Hepatocyte (in vitro differentiated cells): ENCODE measurements around the gene GRIN3B. TPM values are rescaled to one million over a fixed set of nuclear protein-coding genes. Genes with fewer than 3 reads are reported as not detected.
A peak's percentile ranks its signal among the peaks of the same experiment; 100 is the strongest.

Source experiments
- DNase-seq: peaks from one replicate; pipeline ENCODE4 v3.0.0-alpha.2; 2016; ENCODE audit warnings: low spot score
- H2AFZ ChIP-seq: fragments of 200-600 bp; sonication (generic); 2 replicates; pipeline ENCODE4 v1.6.0; 2016; ENCODE audit warnings: antibody characterized with exemption, mild to moderate bottlenecking
- H3K27ac ChIP-seq: fragments of 200-600 bp; sonication (generic); 2 replicates; pipeline ENCODE4 v1.5.1; 2016; ENCODE audit warnings: mild to moderate bottlenecking
- H3K27me3 ChIP-seq: fragments of 200-600 bp; sonication (generic); 2 replicates; pipeline ENCODE4 v1.6.1; 2016
- H3K36me3 ChIP-seq: fragments of 200-600 bp; sonication (generic); replicated peaks from 2 replicates; pipeline ENCODE4 v1.5.1; 2016; ENCODE audit warnings: low read depth; ENCODE audit not compliant: insufficient read depth
- H3K4me1 ChIP-seq: fragments of 200-600 bp; sonication (generic); 2 replicates; pipeline ENCODE4 v1.5.1; 2016; ENCODE audit warnings: mild to moderate bottlenecking, moderate library complexity; ENCODE audit not compliant: insufficient read depth
- H3K4me2 ChIP-seq: fragments of 200-600 bp; sonication (generic); 2 replicates; pipeline ENCODE4 v1.6.0; 2016
- H3K4me3 ChIP-seq: fragments of 200-600 bp; sonication (generic); 2 replicates; pipeline ENCODE4 v1.5.1; 2016; ENCODE audit warnings: mild to moderate bottlenecking
- H3K79me2 ChIP-seq: fragments of 200-600 bp; sonication (generic); 2 replicates; pipeline ENCODE4 v1.6.0; 2017; ENCODE audit warnings: mild to moderate bottlenecking
- H3K9me2 ChIP-seq: fragments of 200-600 bp; sonication (generic); replicated peaks from 2 replicates; pipeline ENCODE4 v1.6.0; 2017; ENCODE audit warnings: mild to moderate bottlenecking; ENCODE audit not compliant: insufficient read depth
- H3K9me3 ChIP-seq: fragments of 200-600 bp; sonication (generic); 2 replicates; pipeline ENCODE4 v1.5.1; 2016; ENCODE audit warnings: low read depth, mild to moderate bottlenecking
- H4K20me1 ChIP-seq: fragments of 200-600 bp; sonication (generic); 2 replicates; pipeline ENCODE4 v1.6.0; 2016; ENCODE audit warnings: mild to moderate bottlenecking; ENCODE audit not compliant: insufficient read depth, poor library complexity, severe bottlenecking
- EZH2 ChIP-seq: fragments of 200-600 bp; sonication (generic); IDR thresholded peaks from 2 replicates; pipeline ENCODE4 v1.6.1; 2016; ENCODE audit warnings: antibody characterized with exemption, mild to moderate bottlenecking, borderline replicate concordance
- EZH2phosphoT487 ChIP-seq: fragments of 200-600 bp; sonication (generic); IDR thresholded peaks from one replicate; pipeline ENCODE4 v1.6.1; 2018; ENCODE audit warnings: antibody characterized with exemption, mild to moderate bottlenecking, low read depth, moderate library complexity; ENCODE audit not compliant: unreplicated experiment, severe bottlenecking
- WGBS: methylation state at CpG from one replicate; pipeline ENCODE4 v1.1.6; 2016; ENCODE audit warnings: low lambda C conversion rate; ENCODE audit errors: missing lambda C conversion rate; 5-methylcytosine and 5-hydroxymethylcytosine counted together
- polyA plus RNA-seq: library from polyadenylated mRNA; unstranded; fragments of >200 nt; fragmentation: Nextera tagmentation; extraction: Ambion mirVana; gene quantifications from 2 replicates; pipeline ENCODE4 v1.2.1, GENCODE V29; 2016
- total RNA-seq: library from RNA; depleted of rRNA; stranded (reverse); fragments of >200 nt; gene quantifications from 2 replicates; pipeline ENCODE4 v1.2.3, GENCODE V29; 2014
- TF ChIP-seq, protein P1 (sequence below): fragments of 200-600 bp; sonication (generic); IDR thresholded peaks from 2 replicates; pipeline ENCODE4 v1.5.1; 2016; ENCODE audit warnings: antibody characterized with exemption, mild to moderate bottlenecking; ENCODE audit not compliant: poor library complexity

The GRIN3B gene
- total and polyA plus RNA-seq, 2 experiments from 2014 or later, result 0.30 to 0.48 TPM

GRCh38 chr19:1016647-1017114 lies 16.5 kb downstream of the GRIN3B start:
- H3K4me1 ChIP-seq, result peaks cover 42% of the 10 kb centered on the region

GRCh38 chr19:1017115-1017905 lies 17.1 kb downstream of the GRIN3B start:
- H3K27ac ChIP-seq, result peak overlapping the region; percentile 86
- peaks cover 65% of the 10 kb centered on the region for H4K20me1 ChIP-seq
- no peaks in the 10 kb centered on the region for H3K9me3 ChIP-seq
- peak overlapping the region; percentile 99 for H3K4me2 ChIP-seq
- no peak for DNase-seq
- TF ChIP-seq EZH2phosphoT487 (no peak), EZH2 (no peak)
- TF ChIP-seq, protein P1, sequence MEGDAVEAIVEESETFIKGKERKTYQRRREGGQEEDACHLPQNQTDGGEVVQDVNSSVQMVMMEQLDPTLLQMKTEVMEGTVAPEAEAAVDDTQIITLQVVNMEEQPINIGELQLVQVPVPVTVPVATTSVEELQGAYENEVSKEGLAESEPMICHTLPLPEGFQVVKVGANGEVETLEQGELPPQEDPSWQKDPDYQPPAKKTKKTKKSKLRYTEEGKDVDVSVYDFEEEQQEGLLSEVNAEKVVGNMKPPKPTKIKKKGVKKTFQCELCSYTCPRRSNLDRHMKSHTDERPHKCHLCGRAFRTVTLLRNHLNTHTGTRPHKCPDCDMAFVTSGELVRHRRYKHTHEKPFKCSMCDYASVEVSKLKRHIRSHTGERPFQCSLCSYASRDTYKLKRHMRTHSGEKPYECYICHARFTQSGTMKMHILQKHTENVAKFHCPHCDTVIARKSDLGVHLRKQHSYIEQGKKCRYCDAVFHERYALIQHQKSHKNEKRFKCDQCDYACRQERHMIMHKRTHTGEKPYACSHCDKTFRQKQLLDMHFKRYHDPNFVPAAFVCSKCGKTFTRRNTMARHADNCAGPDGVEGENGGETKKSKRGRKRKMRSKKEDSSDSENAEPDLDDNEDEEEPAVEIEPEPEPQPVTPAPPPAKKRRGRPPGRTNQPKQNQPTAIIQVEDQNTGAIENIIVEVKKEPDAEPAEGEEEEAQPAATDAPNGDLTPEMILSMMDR, result no peak
- H3K79me2 ChIP-seq, result peaks cover 74% of the 10 kb centered on the region
- H3K4me1 ChIP-seq, result peaks cover 42% of the 10 kb centered on the region
- H3K4me3 ChIP-seq, result no peak overlapping the region
- no peaks in the 10 kb centered on the region for H3K9me2 ChIP-seq
- 74% methylated on average over 23 of the region's 24 CpGs for WGBS
- no peaks in the 10 kb centered on the region for H3K36me3 ChIP-seq
- H3K27me3 ChIP-seq, result no peaks in the 10 kb centered on the region
- H2AFZ ChIP-seq, result no peak overlapping the region

More at GRCh38 chr19:1016647-1017114, 16.5 kb downstream of the GRIN3B start:
- 64% methylated on average over 11 of the region's 12 CpGs for WGBS
- Histone ChIP-seq H3K27ac (peak overlapping the region; percentile 86), H3K36me3 (no peaks in the 10 kb centered on the region), H4K20me1 (peaks cover 65% of the 10 kb centered on the region), H3K27me3 (no peaks in the 10 kb centered on the region), H3K4me3 (no peak overlapping the region), H3K9me3 (no peaks in the 10 kb centered on the region), H3K79me2 (peaks cover 74% of the 10 kb centered on the region), H2AFZ (no peak overlapping the region), H3K9me2 (no peaks in the 10 kb centered on the region), H3K4me2 (peak overlapping the region; percentile 99)
- TF ChIP-seq EZH2phosphoT487, result no peak
- TF ChIP-seq, protein P1, result no peak
- no peak for TF ChIP-seq EZH2
- peak; percentile 70 for DNase-seq

GRCh38 chr19:1017906-1018305 lies 17.7 kb downstream of the GRIN3B start:
- no peak for DNase-seq
- TF ChIP-seq EZH2phosphoT487, result no peak
- TF ChIP-seq, protein P1, result no peak
- TF ChIP-seq EZH2, result no peak
- peak overlapping the region; percentile 99 for H3K4me2 ChIP-seq
- no peak overlapping the region for H3K4me3 ChIP-seq
- H3K79me2 ChIP-seq, result peaks cover 72% of the 10 kb centered on the region
- peak overlapping the region; percentile 86 for H3K27ac ChIP-seq
- H3K4me1 ChIP-seq, result peaks cover 42% of the 10 kb centered on the region
- H4K20me1 ChIP-seq, result peaks cover 65% of the 10 kb centered on the region
- H2AFZ ChIP-seq, result no peak overlapping the region
- no peaks in the 10 kb centered on the region for H3K9me2 ChIP-seq
- H3K36me3 ChIP-seq, result no peaks in the 10 kb centered on the region
- H3K27me3 ChIP-seq, result no peaks in the 10 kb centered on the region
- no peaks in the 10 kb centered on the region for H3K9me3 ChIP-seq
- 95% methylated on average over 9 of the region's 9 CpGs for WGBS
